ENCODE results near the gene CEL. TPM values are rescaled to one million over a fixed set of nuclear protein-coding genes. Genes with fewer than 3 reads are reported as not detected.
"Not testable (repeated sequence)": the region's sequence is repeated elsewhere in the genome, so short reads cannot be mapped to it uniquely, and the experiment has no call there.

Gene CEL
- total RNA-seq, 1 experiment from 2014 or later: 0.92 TPM

GRCh38 chr9:133061019-133061763, 590 bp upstream of the CEL start:
- peak; percentile 68 for DNase-seq (ENCODE audit: low spot score)
- in situ Hi-C loops (cut with HindIII; ENCODE audit: low sequenced_read_pairs): not testable (repeated sequence)

GRCh38 chr9:133062569-133062968, 788 bp downstream of the CEL start:
- DNase-seq (ENCODE audit: low spot score): peak; percentile 48
- in situ Hi-C loops (cut with HindIII; ENCODE audit: low sequenced_read_pairs): not testable (repeated sequence)

GRCh38 chr9:133063159-133063499, 1.3 kb downstream of the CEL start:
- in situ Hi-C loops (cut with HindIII; ENCODE audit: low sequenced_read_pairs): no loop called here
- no peak for DNase-seq (ENCODE audit: low spot score)

GRCh38 chr9:133063500-133064231, 1.9 kb downstream of the CEL start:
- in situ Hi-C loops (cut with HindIII; ENCODE audit: low sequenced_read_pairs): no loop called here
- peak; percentile 33 for DNase-seq (ENCODE audit: low spot score)

GRCh38 chr9:133064241-133065069, 2.7 kb downstream of the CEL start:
- DNase-seq (ENCODE audit: low spot score): no peak
- in situ Hi-C loops (cut with HindIII; ENCODE audit: low sequenced_read_pairs): no loop called here

- no peak for DNase-seq (ENCODE audit: low spot score)
- in situ Hi-C loops (cut with HindIII; ENCODE audit: low sequenced_read_pairs): no loop called here
Observed at GRCh38 chr9:133065070-133065388, 3.2 kb downstream of the CEL start.

- DNase-seq (ENCODE audit: low spot score): no peak
- in situ Hi-C loops (cut with HindIII; ENCODE audit: low sequenced_read_pairs): no loop called here
Observed at GRCh38 chr9:133066181-133066983, 4.6 kb downstream of the CEL start.

- in situ Hi-C loops (cut with HindIII; ENCODE audit: low sequenced_read_pairs): no loop called here
- DNase-seq (ENCODE audit: low spot score): no peak
Observed at GRCh38 chr9:133067006-133067405, 5.2 kb downstream of the CEL start.

GRCh38 chr9:133067813-133068212, 6.0 kb downstream of the CEL start:
- no peak for DNase-seq (ENCODE audit: low spot score)
- in situ Hi-C loops (cut with HindIII; ENCODE audit: low sequenced_read_pairs): no loop called here

- DNase-seq (ENCODE audit: low spot score); in situ Hi-C loops (cut with HindIII; ENCODE audit: low sequenced_read_pairs): not testable (repeated sequence)
Observed at GRCh38 chr9:133068431-133068830, 6.7 kb downstream of the CEL start.

GRCh38 chr9:133070500-133070961, 8.8 kb downstream of the CEL start:
- DNase-seq (ENCODE audit: low spot score); in situ Hi-C loops (cut with HindIII; ENCODE audit: low sequenced_read_pairs): not testable (repeated sequence)

GRCh38 chr9:133070985-133071384, 9.2 kb downstream of the CEL start:
- in situ Hi-C loops (cut with HindIII; ENCODE audit: low sequenced_read_pairs); DNase-seq (ENCODE audit: low spot score): not testable (repeated sequence)

- in situ Hi-C loops (cut with HindIII; ENCODE audit: low sequenced_read_pairs): no loop called here
- DNase-seq (ENCODE audit: low spot score): no peak
Observed at GRCh38 chr9:133071484-133072150, 9.8 kb downstream of the CEL start.

- DNase-seq (ENCODE audit: low spot score); in situ Hi-C loops (cut with HindIII; ENCODE audit: low sequenced_read_pairs): not testable (repeated sequence)
Observed at GRCh38 chr9:133072210-133072609, 10.4 kb downstream of the CEL start.

- in situ Hi-C loops (cut with HindIII; ENCODE audit: low sequenced_read_pairs): no loop called here
- no peak for DNase-seq (ENCODE audit: low spot score)
Observed at GRCh38 chr9:133073086-133074014, 11.6 kb downstream of the CEL start.

- no peak for DNase-seq (ENCODE audit: low spot score)
- in situ Hi-C loops (cut with HindIII; ENCODE audit: low sequenced_read_pairs): no loop called here
Observed at GRCh38 chr9:133074111-133074651, 12.4 kb downstream of the CEL start.

- in situ Hi-C loops (cut with HindIII; ENCODE audit: low sequenced_read_pairs): no loop called here
Observed at GRCh38 chr9:133075925-133076630, 14.3 kb downstream of the CEL start.

More at GRCh38 chr9:133075925-133076630, 14.3 kb downstream of the CEL start:
- no peak for DNase-seq (ENCODE audit: low spot score)
